ENCODE data around the gene GPR15LG.
"Not testable (repeated sequence)": the region's sequence is repeated elsewhere in the genome, so short reads cannot be mapped to it uniquely, and the experiment has no call there.

Gene GPR15LG

GRCh38 chr10:84173501-84173929 lies at the start of gene GPR15LG:
Gene GPR15LG, plus strand, starts transcription at chr10:84173801. Its CDS starts 51 bp downstream, at chr10:84173852.
- no peak within 1 kb of the TSS for H3K9ac ChIP-seq (ENCODE audit: low read depth, low read length)
- no peak within 1 kb of the TSS for H3K27ac ChIP-seq (ENCODE audit: low read depth, low read length)
- no peaks in the 10 kb centered on the region for H3K4me1 ChIP-seq (ENCODE audit: control insufficient read depth, insufficient read depth, low read length)
- H3K27me3 ChIP-seq (ENCODE audit: control insufficient read depth, insufficient read depth, low read length), result no peaks in the 10 kb centered on the region
- H3K9me3 ChIP-seq (ENCODE audit: control insufficient read depth, insufficient read depth, low read length), result no peaks in the 10 kb centered on the region
- H3K4me3 ChIP-seq (ENCODE audit: low read depth, low read length), result no peak within 1 kb of the TSS
- H3K36me3 ChIP-seq (ENCODE audit: control insufficient read depth, insufficient read depth, low read length), result no peaks in the 10 kb centered on the region

- peaks cover 15% of the 10 kb centered on the region for H3K9me3 ChIP-seq (ENCODE audit: control insufficient read depth, insufficient read depth, low read length)
- not testable (repeated sequence) for H3K9ac ChIP-seq (ENCODE audit: low read depth, low read length); H3K4me1 ChIP-seq (ENCODE audit: control insufficient read depth, insufficient read depth, low read length); H3K4me3 ChIP-seq (ENCODE audit: low read depth, low read length); H3K27ac ChIP-seq (ENCODE audit: low read depth, low read length); H3K27me3 ChIP-seq (ENCODE audit: control insufficient read depth, insufficient read depth, low read length); H3K36me3 ChIP-seq (ENCODE audit: control insufficient read depth, insufficient read depth, low read length)
Observed at GRCh38 chr10:84125910-84126784, 47.5 kb upstream of the GPR15LG start.

GRCh38 chr10:84126785-84127167 lies 46.8 kb upstream of the GPR15LG start:
- Histone ChIP-seq H3K36me3 (ENCODE audit: control insufficient read depth, insufficient read depth, low read length) (no peaks in the 10 kb centered on the region), H3K9ac (ENCODE audit: low read depth, low read length) (no peak overlapping the region), H3K4me3 (ENCODE audit: low read depth, low read length) (no peak overlapping the region), H3K27ac (ENCODE audit: low read depth, low read length) (no peak overlapping the region), H3K27me3 (ENCODE audit: control insufficient read depth, insufficient read depth, low read length) (no peaks in the 10 kb centered on the region), H3K9me3 (ENCODE audit: control insufficient read depth, insufficient read depth, low read length) (peaks cover 15% of the 10 kb centered on the region), H3K4me1 (ENCODE audit: control insufficient read depth, insufficient read depth, low read length) (no peaks in the 10 kb centered on the region)

GRCh38 chr10:84135836-84136235 lies 37.8 kb upstream of the GPR15LG start:
- Histone ChIP-seq H3K9ac (ENCODE audit: low read depth, low read length) (no peak overlapping the region), H3K27ac (ENCODE audit: low read depth, low read length) (no peak overlapping the region), H3K36me3 (ENCODE audit: control insufficient read depth, insufficient read depth, low read length) (no peaks in the 10 kb centered on the region), H3K9me3 (ENCODE audit: control insufficient read depth, insufficient read depth, low read length) (no peaks in the 10 kb centered on the region), H3K27me3 (ENCODE audit: control insufficient read depth, insufficient read depth, low read length) (no peaks in the 10 kb centered on the region), H3K4me3 (ENCODE audit: low read depth, low read length) (no peak overlapping the region), H3K4me1 (ENCODE audit: control insufficient read depth, insufficient read depth, low read length) (peaks cover 12% of the 10 kb centered on the region)

- H3K27me3 ChIP-seq (ENCODE audit: control insufficient read depth, insufficient read depth, low read length), result no peaks in the 10 kb centered on the region
- H3K4me3 ChIP-seq (ENCODE audit: low read depth, low read length), result no peak overlapping the region
- H3K27ac ChIP-seq (ENCODE audit: low read depth, low read length), result no peak overlapping the region
- peaks cover 12% of the 10 kb centered on the region for H3K4me1 ChIP-seq (ENCODE audit: control insufficient read depth, insufficient read depth, low read length)
- peaks cover 14% of the 10 kb centered on the region for H3K36me3 ChIP-seq (ENCODE audit: control insufficient read depth, insufficient read depth, low read length)
- no peak overlapping the region for H3K9ac ChIP-seq (ENCODE audit: low read depth, low read length)
- no peaks in the 10 kb centered on the region for H3K9me3 ChIP-seq (ENCODE audit: control insufficient read depth, insufficient read depth, low read length)
Observed at GRCh38 chr10:84137811-84138210, 35.8 kb upstream of the GPR15LG start.

- Histone ChIP-seq H3K9me3 (ENCODE audit: control insufficient read depth, insufficient read depth, low read length) (no peaks in the 10 kb centered on the region), H3K27ac (ENCODE audit: low read depth, low read length) (peak overlapping the region; percentile 32), H3K4me3 (ENCODE audit: low read depth, low read length) (peak overlapping the region; percentile 76), H3K36me3 (ENCODE audit: control insufficient read depth, insufficient read depth, low read length) (peaks cover 22% of the 10 kb centered on the region), H3K27me3 (ENCODE audit: control insufficient read depth, insufficient read depth, low read length) (no peaks in the 10 kb centered on the region), H3K4me1 (ENCODE audit: control insufficient read depth, insufficient read depth, low read length) (peaks cover 12% of the 10 kb centered on the region), H3K9ac (ENCODE audit: low read depth, low read length) (peak overlapping the region; percentile 53)
Observed at GRCh38 chr10:84138478-84139125, 35.0 kb upstream of the GPR15LG start.

- Histone ChIP-seq H3K4me3 (ENCODE audit: low read depth, low read length) (peak within 1 kb of the TSS; percentile 76), H3K4me1 (ENCODE audit: control insufficient read depth, insufficient read depth, low read length) (peaks cover 12% of the 10 kb centered on the region), H3K9ac (ENCODE audit: low read depth, low read length) (peak within 1 kb of the TSS; percentile 85), H3K27me3 (ENCODE audit: control insufficient read depth, insufficient read depth, low read length) (no peaks in the 10 kb centered on the region), H3K9me3 (ENCODE audit: control insufficient read depth, insufficient read depth, low read length) (no peaks in the 10 kb centered on the region), H3K36me3 (ENCODE audit: control insufficient read depth, insufficient read depth, low read length) (peaks cover 29% of the 10 kb centered on the region), H3K27ac (ENCODE audit: low read depth, low read length) (peak within 1 kb of the TSS; percentile 69)
Observed at GRCh38 chr10:84139126-84140035, 34.2 kb upstream of the GPR15LG start, which contains the start of gene GHITM. Gene GHITM, plus strand, starts transcription at chr10:84139509. Its CDS starts 1,992 bp downstream, at chr10:84141501.

GRCh38 chr10:84140036-84140379 lies 33.6 kb upstream of the GPR15LG start:
- no peaks in the 10 kb centered on the region for H3K27me3 ChIP-seq (ENCODE audit: control insufficient read depth, insufficient read depth, low read length)
- peaks cover 12% of the 10 kb centered on the region for H3K4me1 ChIP-seq (ENCODE audit: control insufficient read depth, insufficient read depth, low read length)
- H3K9me3 ChIP-seq (ENCODE audit: control insufficient read depth, insufficient read depth, low read length), result no peaks in the 10 kb centered on the region
- H3K27ac ChIP-seq (ENCODE audit: low read depth, low read length), result peak overlapping the region; percentile 69
- peak overlapping the region; percentile 85 for H3K9ac ChIP-seq (ENCODE audit: low read depth, low read length)
- H3K4me3 ChIP-seq (ENCODE audit: low read depth, low read length), result peak overlapping the region; percentile 76
- peaks cover 35% of the 10 kb centered on the region for H3K36me3 ChIP-seq (ENCODE audit: control insufficient read depth, insufficient read depth, low read length)

- peaks cover 93% of the 10 kb centered on the region for H3K36me3 ChIP-seq (ENCODE audit: control insufficient read depth, insufficient read depth, low read length)
- no peak overlapping the region for H3K9ac ChIP-seq (ENCODE audit: low read depth, low read length)
- H3K4me3 ChIP-seq (ENCODE audit: low read depth, low read length), result no peak overlapping the region
- no peaks in the 10 kb centered on the region for H3K4me1 ChIP-seq (ENCODE audit: control insufficient read depth, insufficient read depth, low read length)
- no peak overlapping the region for H3K27ac ChIP-seq (ENCODE audit: low read depth, low read length)
- H3K9me3 ChIP-seq (ENCODE audit: control insufficient read depth, insufficient read depth, low read length), result no peaks in the 10 kb centered on the region
- H3K27me3 ChIP-seq (ENCODE audit: control insufficient read depth, insufficient read depth, low read length), result no peaks in the 10 kb centered on the region
Observed at GRCh38 chr10:84147347-84147746, 26.3 kb upstream of the GPR15LG start.

- H3K4me1 ChIP-seq (ENCODE audit: control insufficient read depth, insufficient read depth, low read length); H3K9ac ChIP-seq (ENCODE audit: low read depth, low read length); H3K9me3 ChIP-seq (ENCODE audit: control insufficient read depth, insufficient read depth, low read length); H3K27ac ChIP-seq (ENCODE audit: low read depth, low read length); H3K4me3 ChIP-seq (ENCODE audit: low read depth, low read length); H3K27me3 ChIP-seq (ENCODE audit: control insufficient read depth, insufficient read depth, low read length): not testable (repeated sequence)
- peaks cover 93% of the 10 kb centered on the region for H3K36me3 ChIP-seq (ENCODE audit: control insufficient read depth, insufficient read depth, low read length)
Observed at GRCh38 chr10:84148006-84148597, 25.5 kb upstream of the GPR15LG start.

All from HUES48 (cell line).